NT2/D1 (cell line): ENCODE data around the gene PDZRN3.

Source experiments
- SUZ12 ChIP-seq: IDR thresholded peaks from 2 replicates; pipeline ENCODE4 v1.6.1; 2011; ENCODE audit not compliant: insufficient read length, insufficient read depth; ENCODE audit errors: extremely low read depth
- YY1 ChIP-seq: IDR thresholded peaks from 2 replicates; pipeline ENCODE4 v1.6.1; 2011; ENCODE audit not compliant: insufficient read length, insufficient read depth

DNA sequence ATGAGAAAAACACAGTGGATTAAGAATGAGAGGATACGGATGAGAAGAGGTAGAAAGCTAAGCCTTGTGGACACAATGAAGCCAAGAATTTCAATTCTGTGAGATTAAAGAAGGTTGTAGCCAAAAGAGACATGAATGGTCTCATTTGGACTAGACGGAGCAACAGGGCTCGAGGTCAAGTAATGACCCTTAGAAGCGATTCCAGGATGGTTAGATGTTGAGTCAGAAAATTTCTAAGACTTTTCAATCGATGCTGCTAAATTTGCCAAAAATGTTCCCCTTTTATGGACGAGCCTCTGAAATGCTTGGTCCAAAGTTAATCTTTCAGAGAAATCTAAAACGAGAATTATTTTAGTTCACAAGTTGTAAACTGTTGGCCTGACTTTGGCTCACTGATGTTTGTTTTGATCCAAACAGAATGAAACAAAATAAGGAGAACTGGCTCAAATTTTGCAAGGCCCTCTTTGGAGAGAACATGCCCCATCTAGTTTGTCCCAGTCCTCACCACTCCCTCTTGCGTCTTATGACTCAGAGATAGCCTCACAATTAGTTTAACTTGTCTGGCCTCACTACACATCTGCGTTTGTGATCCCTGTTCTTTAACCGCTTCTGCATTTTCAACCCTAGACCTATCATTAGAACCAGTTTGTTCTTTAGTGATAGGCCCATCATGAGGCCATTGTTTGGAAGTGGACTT is 235.5 kb downstream of the PDZRN3 start:
- no peak for TF ChIP-seq SUZ12
- TF ChIP-seq YY1 = no peak
